Stimulated activated CD4-positive, alpha-beta T cell treated with anti-CD3 and anti-CD28 coated beads, Interleukin-4, amount 100 ng/mL, for 1 hour (primary cell): ENCODE data around the gene CEBPA.
"Not testable (repeated sequence)": the region's sequence is repeated elsewhere in the genome, so short reads cannot be mapped to it uniquely, and the experiment has no call there.

Experiments
- DNase-seq: peaks from one replicate; pipeline ENCODE4 v3.0.0-alpha.2; 2020

Gene CEBPA

GRCh38 chr19:33323093-33323820 lies 20.9 kb upstream of the CEBPA start:
- no peak for DNase-seq

- no peak for DNase-seq
Measured at GRCh38 chr19:33320636-33321035, 18.3 kb upstream of the CEBPA start.

- DNase-seq, result not testable (repeated sequence)
Measured at GRCh38 chr19:33317991-33318390, 15.7 kb upstream of the CEBPA start.

GRCh38 chr19:33317517-33317916 lies 15.2 kb upstream of the CEBPA start:
- no peak for DNase-seq

- DNase-seq, result no peak
Measured at GRCh38 chr19:33316541-33317264, 14.4 kb upstream of the CEBPA start.

GRCh38 chr19:33312808-33313207 lies 10.5 kb upstream of the CEBPA start:
- DNase-seq, result not testable (repeated sequence)

- no peak for DNase-seq
Measured at GRCh38 chr19:33312065-33312464, 9.7 kb upstream of the CEBPA start.

GRCh38 chr19:33311326-33311682 lies 9.0 kb upstream of the CEBPA start:
- DNase-seq, result no peak

- no peak for DNase-seq
Measured at GRCh38 chr19:33310606-33311325, 8.4 kb upstream of the CEBPA start.

GRCh38 chr19:33309826-33310225 lies 7.5 kb upstream of the CEBPA start:
- DNase-seq, result no peak

GRCh38 chr19:33306853-33307792 lies 4.8 kb upstream of the CEBPA start:
- DNase-seq, result no peak

- DNase-seq, result no peak
Measured at GRCh38 chr19:33306191-33306590, 3.9 kb upstream of the CEBPA start.

GRCh38 chr19:33304760-33305647 lies 2.7 kb upstream of the CEBPA start:
- DNase-seq, result no peak

GRCh38 chr19:33304371-33304759 lies 2.0 kb upstream of the CEBPA start:
- DNase-seq, result no peak

GRCh38 chr19:33303791-33304345 lies 1.5 kb upstream of the CEBPA start:
- DNase-seq, result no peak

- DNase-seq, result peak; percentile 17
Measured at GRCh38 chr19:33302974-33303790, 848 bp upstream of the CEBPA start.

GRCh38 chr19:33301900-33302174 lies 497 bp downstream of the CEBPA start:
- no peak for DNase-seq

- DNase-seq, result no peak
Measured at GRCh38 chr19:33301144-33301899, 1.0 kb downstream of the CEBPA start.

GRCh38 chr19:33300894-33301143 lies 1.5 kb downstream of the CEBPA start:
- DNase-seq, result no peak
